ENCODE measurements around the gene KCNN3. TPM values are rescaled to one million over a fixed set of nuclear protein-coding genes. Genes with fewer than 3 reads are reported as not detected.

KCNN3 gene
- total RNA-seq, 1 experiment from 2014 or later, result 1.3 TPM

GRCh38 chr1:154741741-154742495 is 128.2 kb downstream of the KCNN3 start (continued):
- TF ChIP-seq ARID4B (CRISPR knock-in tag; IDR thresholded peaks at IDR 0.05; ENCODE audit: borderline replicate concordance), result no peak
- TF ChIP-seq MLX (CRISPR knock-in tag; IDR thresholded peaks at IDR 0.05), result no peak
- TF ChIP-seq HMGXB4 (CRISPR knock-in tag; IDR thresholded peaks at IDR 0.05), result 0 out of 2 replicates have a peak, but pooled peaks have one; percentile 29
- no peak for TF ChIP-seq GABPB1 (CRISPR knock-in tag; IDR thresholded peaks at IDR 0.05)
- peak; percentile 75 for TF ChIP-seq MAX (CRISPR knock-in tag; IDR thresholded peaks at IDR 0.05)
- no peak for TF ChIP-seq IRF1 (CRISPR knock-in tag; IDR thresholded peaks at IDR 0.05)
- TF ChIP-seq ZNF423 (CRISPR knock-in tag; IDR thresholded peaks at IDR 0.05), result no peak
- no peak for TF ChIP-seq PRDM15 (CRISPR knock-in tag; IDR thresholded peaks at IDR 0.05)
- no peak for TF ChIP-seq RELA (CRISPR knock-in tag; IDR thresholded peaks at IDR 0.05; ENCODE audit: borderline replicate concordance)

- no peak overlapping the region for H3K27ac Mint-ChIP-seq
- H3K4me1 Mint-ChIP-seq, result peaks cover 33% of the 10 kb centered on the region
- H3K36me3 Mint-ChIP-seq, result peaks cover 15% of the 10 kb centered on the region
- H3K9me3 Mint-ChIP-seq, result peaks cover 21% of the 10 kb centered on the region
- POLR2A ChIA-PET, result no interaction called here
- CTCF ChIA-PET, result interaction anchor here (0.5 to 3.9 kb wide), 45 partner anchors 8 to 337 kb away, joined by 3 to 34 read pairs (median 4); partner anchors contain the start of genes CHRNB2 and KCNN3
- no peak overlapping the region for H3K4me3 Mint-ChIP-seq
- no peak for DNase-seq (ENCODE audit: low spot score)
- no peak for ATAC-seq
- H3K27me3 Mint-ChIP-seq (ENCODE audit: low read depth), result no peaks in the 10 kb centered on the region
- TF ChIP-seq ZNF219 (CRISPR knock-in tag; IDR thresholded peaks at IDR 0.05; ENCODE audit: borderline replicate concordance) (no peak), PREB (CRISPR knock-in tag; IDR thresholded peaks at IDR 0.05; ENCODE audit: borderline replicate concordance) (no peak), FOXP1 (CRISPR knock-in tag; IDR thresholded peaks at IDR 0.05; ENCODE audit: borderline replicate concordance) (no peak)
Measured at GRCh38 chr1:154741327-154741726, 128.8 kb downstream of the KCNN3 start.

Measured in WTC11 (cell line).